ENCODE data around the gene RGS7BP. TPM values are rescaled to one million over a fixed set of nuclear protein-coding genes. Genes with fewer than 3 reads are reported as not detected.

The RGS7BP gene
- total and polyA plus RNA-seq, 9 donors = 1.4 to 6.5 (median 4.3) TPM

DNA sequence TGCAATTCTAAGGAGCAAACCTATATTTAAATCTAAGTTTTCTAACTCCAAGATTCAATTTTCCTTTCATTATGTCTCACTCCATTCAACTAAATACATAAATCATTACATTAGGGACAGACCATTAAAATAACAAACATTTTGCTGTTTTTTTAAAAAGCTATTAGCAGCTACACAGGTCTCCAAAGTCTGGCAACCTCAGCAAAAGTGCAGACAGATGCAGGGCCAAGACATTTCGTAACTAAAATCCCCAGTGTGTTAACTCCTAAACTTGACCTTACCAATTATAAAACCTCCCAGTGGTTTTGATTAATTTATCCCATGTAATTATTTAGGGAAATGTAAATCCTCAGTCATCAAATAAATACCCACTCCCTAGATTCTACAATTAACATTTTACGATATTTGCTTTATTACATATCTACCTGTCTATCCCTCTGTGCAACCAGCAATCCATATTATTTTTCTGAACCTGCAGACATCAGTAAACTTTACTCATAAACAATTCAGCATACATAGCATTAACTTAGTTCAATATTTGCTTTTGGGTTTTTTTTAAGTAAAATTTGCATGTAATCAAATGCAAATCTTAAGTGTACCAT is 64.7 kb downstream of the RGS7BP start:
- Histone ChIP-seq H3K4me3 (no peak overlapping the region), H3K4me1 (ENCODE audit: insufficient read depth) (peaks cover 2% of the 10 kb centered on the region), H3K36me3 (no peaks in the 10 kb centered on the region), H3K27ac (no peak overlapping the region), H3K9me3 (no peaks in the 10 kb centered on the region), H3K27me3 (no peaks in the 10 kb centered on the region)
- 70 to 81% (median 71%) methylated on average over 2 of the region's 2 CpGs for WGBS, 3 donors
- intact Hi-C loops (cut with DNase I) = no loop called here
- TF ChIP-seq, protein P1, sequence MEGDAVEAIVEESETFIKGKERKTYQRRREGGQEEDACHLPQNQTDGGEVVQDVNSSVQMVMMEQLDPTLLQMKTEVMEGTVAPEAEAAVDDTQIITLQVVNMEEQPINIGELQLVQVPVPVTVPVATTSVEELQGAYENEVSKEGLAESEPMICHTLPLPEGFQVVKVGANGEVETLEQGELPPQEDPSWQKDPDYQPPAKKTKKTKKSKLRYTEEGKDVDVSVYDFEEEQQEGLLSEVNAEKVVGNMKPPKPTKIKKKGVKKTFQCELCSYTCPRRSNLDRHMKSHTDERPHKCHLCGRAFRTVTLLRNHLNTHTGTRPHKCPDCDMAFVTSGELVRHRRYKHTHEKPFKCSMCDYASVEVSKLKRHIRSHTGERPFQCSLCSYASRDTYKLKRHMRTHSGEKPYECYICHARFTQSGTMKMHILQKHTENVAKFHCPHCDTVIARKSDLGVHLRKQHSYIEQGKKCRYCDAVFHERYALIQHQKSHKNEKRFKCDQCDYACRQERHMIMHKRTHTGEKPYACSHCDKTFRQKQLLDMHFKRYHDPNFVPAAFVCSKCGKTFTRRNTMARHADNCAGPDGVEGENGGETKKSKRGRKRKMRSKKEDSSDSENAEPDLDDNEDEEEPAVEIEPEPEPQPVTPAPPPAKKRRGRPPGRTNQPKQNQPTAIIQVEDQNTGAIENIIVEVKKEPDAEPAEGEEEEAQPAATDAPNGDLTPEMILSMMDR (IDR thresholded peaks at IDR 0.05) = no peak
- no peak for TF ChIP-seq EP300 (IDR thresholded peaks at IDR 0.05)
- no peak for TF ChIP-seq POLR2A (IDR thresholded peaks at IDR 0.05)
- no peak for DNase-seq

DNA sequence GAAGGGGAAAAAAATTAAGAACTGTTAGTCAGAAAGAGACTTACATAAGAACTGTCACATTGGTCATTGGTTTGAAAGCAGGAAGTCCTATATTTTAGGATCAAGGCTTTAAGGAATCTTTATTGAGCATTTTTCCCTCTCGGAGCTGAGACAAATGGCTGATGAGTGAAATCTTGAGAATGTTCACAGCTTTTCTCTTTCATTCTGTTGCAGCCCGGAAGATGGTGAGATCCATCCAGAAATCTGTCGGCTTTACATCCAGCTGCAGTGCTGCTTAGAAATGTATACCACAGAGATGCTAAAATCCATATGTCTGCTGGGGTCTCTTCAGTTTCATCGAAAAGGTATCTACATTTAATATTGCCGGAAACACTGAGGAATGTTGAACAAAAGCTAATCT is 69.7 kb downstream of the RGS7BP start:
- WGBS, 3 donors = 89 to 90% (median 90%) methylated on average over 5 of the region's 5 CpGs
- Histone ChIP-seq H3K36me3 (no peaks in the 10 kb centered on the region), H3K27me3 (no peaks in the 10 kb centered on the region), H3K27ac (no peak overlapping the region), H3K4me3 (no peak overlapping the region), H3K4me1 (ENCODE audit: insufficient read depth) (no peaks in the 10 kb centered on the region), H3K9me3 (no peaks in the 10 kb centered on the region)
- intact Hi-C loops (cut with DNase I) = no loop called here
- TF ChIP-seq POLR2A (IDR thresholded peaks at IDR 0.05) = no peak
- TF ChIP-seq, protein P1 (IDR thresholded peaks at IDR 0.05) = no peak
- TF ChIP-seq EP300 (IDR thresholded peaks at IDR 0.05) = no peak
- no peak for DNase-seq

DNA sequence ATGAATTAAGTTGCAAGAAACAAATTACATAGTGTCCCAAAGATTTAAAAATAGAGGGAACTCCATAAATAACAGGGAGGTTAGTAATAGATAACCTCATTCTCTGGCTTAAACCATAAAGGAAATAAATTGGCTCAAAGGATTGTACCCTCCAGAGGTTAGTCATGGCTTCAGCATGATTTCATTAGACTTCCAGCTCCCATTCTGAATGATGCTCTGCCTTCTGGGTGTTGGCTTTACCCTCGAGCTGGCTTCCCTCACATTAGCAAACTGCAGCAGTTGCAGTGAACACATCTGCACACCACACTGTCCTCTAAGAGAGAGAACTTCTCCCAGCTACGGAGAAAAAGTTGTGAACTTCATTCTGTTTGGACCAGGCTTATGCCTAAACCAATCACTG is 70.4 kb downstream of the RGS7BP start:
- TF ChIP-seq POLR2A (IDR thresholded peaks at IDR 0.05) (no peak), EP300 (IDR thresholded peaks at IDR 0.05) (no peak)
- TF ChIP-seq, protein P1 (IDR thresholded peaks at IDR 0.05) = no peak
- no peaks in the 10 kb centered on the region for H3K36me3 ChIP-seq
- intact Hi-C loops (cut with DNase I) = no loop called here
- H3K27ac ChIP-seq = no peak overlapping the region
- no peaks in the 10 kb centered on the region for H3K4me1 ChIP-seq (ENCODE audit: insufficient read depth)
- WGBS, 3 donors = 46 to 72% (median 69%) methylated on average over 2 of the region's 2 CpGs
- H3K4me3 ChIP-seq = no peak overlapping the region
- no peaks in the 10 kb centered on the region for H3K9me3 ChIP-seq
- no peak for DNase-seq
- no peaks in the 10 kb centered on the region for H3K27me3 ChIP-seq

DNA sequence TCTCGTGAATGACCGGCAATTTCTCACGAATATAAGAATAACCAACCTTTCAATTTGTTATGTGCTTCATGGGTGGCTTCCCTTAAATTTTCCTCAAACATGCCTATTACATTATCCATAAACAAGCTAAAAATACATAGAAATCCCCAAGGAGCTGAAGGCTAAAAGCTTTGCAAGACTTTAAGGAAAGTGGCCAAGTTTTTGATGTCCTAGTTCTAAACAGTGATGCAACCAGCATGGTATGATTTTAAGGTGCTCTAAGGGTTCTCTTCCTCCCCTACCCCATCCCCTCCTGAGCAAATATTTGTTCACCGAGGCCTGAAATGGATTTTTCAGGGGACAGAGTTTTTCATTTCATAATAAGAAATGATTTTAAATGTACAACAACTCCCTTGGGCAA is 79.8 kb downstream of the RGS7BP start:
- Histone ChIP-seq H3K27me3 (no peaks in the 10 kb centered on the region), H3K4me3 (no peak overlapping the region), H3K36me3 (no peaks in the 10 kb centered on the region), H3K4me1 (ENCODE audit: insufficient read depth) (peaks cover 8% of the 10 kb centered on the region), H3K9me3 (no peaks in the 10 kb centered on the region), H3K27ac (no peak overlapping the region)
- intact Hi-C loops (cut with DNase I) = no loop called here
- no peak for DNase-seq
- 50 to 54% (median 51%) methylated on average over 4 of the region's 4 CpGs for WGBS, 3 donors
- TF ChIP-seq POLR2A (IDR thresholded peaks at IDR 0.05) = no peak
- no peak for TF ChIP-seq EP300 (IDR thresholded peaks at IDR 0.05)
- TF ChIP-seq, protein P1 (IDR thresholded peaks at IDR 0.05) = no peak
